HepG2 (cell line): ENCODE measurements around the gene SART1. TPM values are rescaled to one million over a fixed set of nuclear protein-coding genes. Genes with fewer than 3 reads are reported as not detected.

Source experiments
- ATF7 ChIP-seq, 2 experiments: fragments of 450-650 bp in 1 of 2; sonication (generic) in 1 of 2; formaldehyde crosslinking in 1 of 2; IDR thresholded peaks; 2 replicates each; pipeline versions ENCODE4 v1.4.0 to v1.6.1; 2016 to 2020; ENCODE audit warnings: antibody characterized with exemption in 1 of 2, mild to moderate bottlenecking in 1 of 2, missing genetic modification reagents in 1 of 2
- CHD2 ChIP-seq: IDR thresholded peaks from 2 replicates; pipeline ENCODE4 v1.6.1; 2011; ENCODE audit warnings: low read depth, low read length, improper control_type of control experiment
- MAFG ChIP-seq: sonication (generic); formaldehyde crosslinking; IDR thresholded peaks from 2 replicates; pipeline ENCODE4 v1.5.1; 2020; ENCODE audit warnings: mild to moderate bottlenecking, missing genetic modification reagents
- REPIN1 ChIP-seq: sonication (generic); formaldehyde crosslinking; IDR thresholded peaks from 2 replicates; pipeline ENCODE4 v1.8.0; 2022; ENCODE audit warnings: missing genetic modification reagents, low read depth, mild to moderate bottlenecking, borderline replicate concordance
- SMC3 ChIP-seq: IDR thresholded peaks from 2 replicates; pipeline ENCODE4 v1.6.1; 2011; ENCODE audit warnings: low read length, improper control_type of control experiment
- SNAPC4 ChIP-seq: sonication (generic); formaldehyde crosslinking; IDR thresholded peaks from 2 replicates; pipeline ENCODE4 v1.4.0; 2020; ENCODE audit warnings: mild to moderate bottlenecking, missing genetic modification reagents
- ZBTB8A ChIP-seq: sonication (generic); formaldehyde crosslinking; IDR thresholded peaks from 2 replicates; pipeline ENCODE4 v1.4.0; 2020; ENCODE audit warnings: mild to moderate bottlenecking, low read depth, missing genetic modification reagents, borderline replicate concordance
- ZEB1 ChIP-seq: IDR thresholded peaks from 2 replicates; pipeline ENCODE4 v1.6.1; 2012; ENCODE audit warnings: mild to moderate bottlenecking, low read depth, inconsistent platforms; ENCODE audit not compliant: insufficient replicate concordance
- ZNF337 ChIP-seq: sonication (generic); formaldehyde crosslinking; IDR thresholded peaks from 2 replicates; pipeline ENCODE4 v1.5.1; 2020; ENCODE audit warnings: missing genetic modification reagents, low read depth, mild to moderate bottlenecking, borderline replicate concordance
- ZNF350 ChIP-seq: sonication (generic); formaldehyde crosslinking; IDR thresholded peaks from 2 replicates; pipeline ENCODE4 v1.4.0; 2020; ENCODE audit warnings: mild to moderate bottlenecking, low read depth, missing genetic modification reagents, borderline replicate concordance
- polyA plus RNA-seq, 8 experiments: library from polyadenylated mRNA; depleted of rRNA in 3 of 8; stranded (reverse) in 7 of 8; unstranded in 1 of 8; fragments of >200 nt; fragmentation: Illumina TruSeq in 4 of 8; extraction: Trizol in 4 of 8; gene quantifications; 2 replicates each; pipeline versions ENCODE4 v1.2.1 to v1.2.3, GENCODE V29; 2011 to 2016; ENCODE audit warnings: low read depth in 4 of 8, missing spikeins in 1 of 8, mixed read lengths in 1 of 8; ENCODE audit not compliant: insufficient read depth in 1 of 8
- total RNA-seq, 5 experiments: library from RNA; depleted of rRNA; stranded (reverse); fragments of >200 nt; fragmentation: Illumina TruSeq; extraction: Trizol; gene quantifications; 2 replicates each; pipeline ENCODE4 v1.2.3, GENCODE V29; 2016; ENCODE audit warnings: low read depth in 1 of 5
- TF ChIP-seq, protein P1 (sequence below): sonication (generic); formaldehyde crosslinking; IDR thresholded peaks from 2 replicates; pipeline ENCODE4 v1.4.0; 2020; ENCODE audit warnings: missing genetic modification reagents, mild to moderate bottlenecking, borderline replicate concordance
- TF ChIP-seq, protein P2 (sequence below): IDR thresholded peaks from 2 replicates; pipeline ENCODE4 v1.6.1; 2016; ENCODE audit warnings: missing genetic modification reagents, missing compliant biosample characterization
- TF ChIP-seq, protein P3 (sequence below): sonication (generic); IDR thresholded peaks from 2 replicates; pipeline ENCODE4 v1.6.1; 2016; ENCODE audit warnings: low read depth, borderline replicate concordance

SART1 gene
- total and polyA plus RNA-seq, 2 of the 13 experiments (the other 11 are each of a cell fraction or from before 2014, with no cell fraction given): 11.3 to 22.5 TPM

DNA sequence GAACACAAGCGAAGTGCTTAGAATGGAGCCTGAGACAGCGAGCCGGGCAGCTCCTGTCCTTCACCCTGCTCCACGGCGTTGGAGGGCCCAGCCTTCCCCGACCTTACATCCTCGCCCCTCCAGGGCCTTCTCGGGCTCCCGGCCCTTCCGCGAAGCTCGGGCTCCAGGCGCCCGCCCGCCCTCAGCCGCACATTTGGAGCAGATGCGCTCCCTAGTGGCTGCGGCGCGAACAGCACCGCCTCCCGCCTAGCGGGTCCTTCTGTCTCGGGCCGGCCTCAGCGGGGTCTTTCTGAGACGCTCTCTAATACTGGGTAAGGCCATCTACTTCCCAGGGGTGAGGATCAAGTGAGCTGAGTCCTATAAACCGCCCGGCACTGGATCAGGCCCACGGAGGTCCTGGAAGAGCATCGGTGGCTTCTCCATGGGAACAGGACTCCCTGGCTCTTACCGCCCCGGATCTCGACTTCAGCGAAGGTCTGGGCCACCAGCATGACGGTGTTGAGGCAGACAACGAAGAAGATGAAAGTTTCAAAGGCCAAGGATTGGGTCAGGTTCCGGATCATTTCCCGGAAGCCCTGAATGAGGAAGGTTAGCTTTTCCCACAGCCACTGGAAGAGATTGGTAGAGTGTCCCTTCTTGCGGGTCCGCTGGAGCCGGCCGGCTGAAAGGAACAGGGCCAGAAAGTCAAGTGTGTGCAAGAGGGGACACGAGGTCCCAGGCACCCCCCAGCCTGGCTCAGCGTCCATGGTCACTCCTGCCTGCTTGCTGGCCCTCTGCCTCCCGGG is 61.1 kb downstream of the SART1 start (continued):
- TF ChIP-seq ZNF350 (CRISPR knock-in tag) (peak; percentile 34; the same call in 1 of the 2 replicates), ATF7 (IDR thresholded peaks at IDR 0.05) (no peak), ATF7 (CRISPR knock-in tag; IDR thresholded peaks at IDR 0.05) (no peak), ZBTB8A (no peak), SNAPC4 (CRISPR knock-in tag) (no peak), CHD2 (no peak), ZNF337 (CRISPR knock-in tag) (no peak), ZEB1 (no peak), MAFG (CRISPR knock-in tag) (no peak), SMC3 (no peak), REPIN1 (CRISPR knock-in tag) (no peak)
- TF ChIP-seq, protein P1, sequence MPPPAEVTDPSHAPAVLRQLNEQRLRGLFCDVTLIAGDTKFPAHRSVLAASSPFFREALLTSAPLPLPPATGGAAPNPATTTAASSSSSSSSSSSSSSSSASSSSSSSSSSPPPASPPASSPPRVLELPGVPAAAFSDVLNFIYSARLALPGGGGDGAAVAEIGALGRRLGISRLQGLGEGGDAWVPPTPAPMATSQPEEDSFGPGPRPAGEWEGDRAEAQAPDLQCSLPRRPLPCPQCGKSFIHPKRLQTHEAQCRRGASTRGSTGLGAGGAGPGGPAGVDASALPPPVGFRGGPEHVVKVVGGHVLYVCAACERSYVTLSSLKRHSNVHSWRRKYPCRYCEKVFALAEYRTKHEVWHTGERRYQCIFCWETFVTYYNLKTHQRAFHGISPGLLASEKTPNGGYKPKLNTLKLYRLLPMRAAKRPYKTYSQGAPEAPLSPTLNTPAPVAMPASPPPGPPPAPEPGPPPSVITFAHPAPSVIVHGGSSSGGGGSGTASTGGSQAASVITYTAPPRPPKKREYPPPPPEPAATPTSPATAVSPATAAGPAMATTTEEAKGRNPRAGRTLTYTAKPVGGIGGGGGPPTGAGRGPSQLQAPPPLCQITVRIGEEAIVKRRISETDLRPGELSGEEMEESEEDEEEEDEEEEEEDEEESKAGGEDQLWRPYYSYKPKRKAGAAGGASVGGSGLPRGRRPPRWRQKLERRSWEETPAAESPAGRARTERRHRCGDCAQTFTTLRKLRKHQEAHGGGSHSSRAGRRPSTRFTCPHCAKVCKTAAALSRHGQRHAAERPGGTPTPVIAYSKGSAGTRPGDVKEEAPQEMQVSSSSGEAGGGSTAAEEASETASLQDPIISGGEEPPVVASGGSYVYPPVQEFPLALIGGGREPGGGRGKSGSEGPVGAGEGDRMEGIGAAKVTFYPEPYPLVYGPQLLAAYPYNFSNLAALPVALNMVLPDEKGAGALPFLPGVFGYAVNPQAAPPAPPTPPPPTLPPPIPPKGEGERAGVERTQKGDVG (CRISPR knock-in tag): no peak
- TF ChIP-seq, protein P2, sequence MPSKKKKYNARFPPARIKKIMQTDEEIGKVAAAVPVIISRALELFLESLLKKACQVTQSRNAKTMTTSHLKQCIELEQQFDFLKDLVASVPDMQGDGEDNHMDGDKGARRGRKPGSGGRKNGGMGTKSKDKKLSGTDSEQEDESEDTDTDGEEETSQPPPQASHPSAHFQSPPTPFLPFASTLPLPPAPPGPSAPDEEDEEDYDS (CRISPR knock-in tag): no peak
- TF ChIP-seq, protein P3, sequence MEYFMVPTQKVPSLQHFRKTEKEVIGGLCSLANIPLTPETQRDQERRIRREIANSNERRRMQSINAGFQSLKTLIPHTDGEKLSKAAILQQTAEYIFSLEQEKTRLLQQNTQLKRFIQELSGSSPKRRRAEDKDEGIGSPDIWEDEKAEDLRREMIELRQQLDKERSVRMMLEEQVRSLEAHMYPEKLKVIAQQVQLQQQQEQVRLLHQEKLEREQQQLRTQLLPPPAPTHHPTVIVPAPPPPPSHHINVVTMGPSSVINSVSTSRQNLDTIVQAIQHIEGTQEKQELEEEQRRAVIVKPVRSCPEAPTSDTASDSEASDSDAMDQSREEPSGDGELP: no peak
